Right lobe of liver (tissue), 6 donors: ENCODE measurements around the gene INSRR. TPM values are rescaled to one million over a fixed set of nuclear protein-coding genes. Genes with fewer than 3 reads are reported as not detected.

ENCODE experiments used
- ATAC-seq, 4 donors: fragments of 200-7000 bp; cut with Tn5 transposase; one replicate each; pipeline ENCODE4 v1.9.1; 2020; ENCODE audit warnings: mild to moderate bottlenecking in 4 of 4, moderate library complexity in 4 of 4
- DNase-seq, 3 donors: peaks; one replicate each; pipeline ENCODE4 v3.0.0-alpha.2; 2020
- H3K27ac ChIP-seq, 3 donors: fragments of 200-600 bp; one replicate each; pipeline ENCODE4 v1.8.0; 2022
- H3K27me3 ChIP-seq, 2 donors: fragments of 200-600 bp; one replicate each; pipeline ENCODE4 v1.8.0; 2022
- H3K36me3 ChIP-seq, 4 donors: fragments of 200-600 bp; sonication (generic) in 1 of 4; one replicate each; pipeline versions ENCODE4 v1.5.1 to v1.8.0; 2017 to 2022; ENCODE audit warnings: control low read depth in 1 of 4
- H3K4me1 ChIP-seq, 4 donors: fragments of 200-600 bp; sonication (generic) in 1 of 4; one replicate each; pipeline versions ENCODE4 v1.5.1 to v1.8.0; 2017 to 2022; ENCODE audit warnings: control low read depth in 1 of 4
- H3K4me3 ChIP-seq, 3 donors: fragments of 200-600 bp; one replicate each; pipeline ENCODE4 v1.8.0; 2022
- H3K9me3 ChIP-seq, 4 donors: fragments of 200-600 bp; sonication (generic) in 1 of 4; one replicate each; pipeline versions ENCODE4 v1.5.1 to v1.8.0; 2017 to 2022; ENCODE audit warnings: control low read depth in 1 of 4
- POLR2A ChIP-seq: fragments of 450-650 bp; IDR thresholded peaks from one replicate; pipeline ENCODE4 v1.6.1; 2017; ENCODE audit warnings: antibody characterized with exemption, mild to moderate bottlenecking
- WGBS: methylation state at CpG from one replicate; pipeline ENCODE4 v1.1.6; 2018; ENCODE audit warnings: low coverage, low lambda C conversion rate; ENCODE audit not compliant: insufficient coverage; ENCODE audit errors: missing lambda C conversion rate; 5-methylcytosine and 5-hydroxymethylcytosine counted together
- intact Hi-C, 2 donors: fragments of 100-400 bp; cut with DNase I; formaldehyde crosslinking; loops; one replicate each; pipeline versions ENCODE4 v1.11.2 to v1.14.1; 2022
- total RNA-seq, 6 experiments: library from RNA; depleted of rRNA in 2 of 6; stranded (reverse); fragments of >200 nt in 2 of 6; fragmentation: NEBNext Ultra II Directional in 3 of 6; extraction: Animal tissue kit (Norgen Biotek cat#: 25700) in 3 of 6; gene quantifications; one replicate each; pipeline versions ENCODE4 v1.1.0 to v1.2.4, GENCODE V29; 2016 to 2023
- TF ChIP-seq, protein P1 (sequence below), 4 donors: fragments of 200-600 bp in 3 of 4; fragments of 450-650 bp in 1 of 4; IDR thresholded peaks; one replicate each; pipeline versions ENCODE4 v1.5.1 to v1.8.0; 2016 to 2022; ENCODE audit warnings: antibody characterized with exemption in 4 of 4, mild to moderate bottlenecking in 2 of 4
- donor health status: DM: no; HTN: yes; CAD: no.
- donor health status: DM: no; HTN: no; CAD: no.
- donor health status: DM: no; HTN: no; CAD: no.
- donor health status: DM: no; HTN: yes; CAD: no.
- donor health status: DM: no; HTN: yes; CAD: no.

Gene INSRR
- total RNA-seq, 6 experiments from 2014 or later, result not detected

DNA sequence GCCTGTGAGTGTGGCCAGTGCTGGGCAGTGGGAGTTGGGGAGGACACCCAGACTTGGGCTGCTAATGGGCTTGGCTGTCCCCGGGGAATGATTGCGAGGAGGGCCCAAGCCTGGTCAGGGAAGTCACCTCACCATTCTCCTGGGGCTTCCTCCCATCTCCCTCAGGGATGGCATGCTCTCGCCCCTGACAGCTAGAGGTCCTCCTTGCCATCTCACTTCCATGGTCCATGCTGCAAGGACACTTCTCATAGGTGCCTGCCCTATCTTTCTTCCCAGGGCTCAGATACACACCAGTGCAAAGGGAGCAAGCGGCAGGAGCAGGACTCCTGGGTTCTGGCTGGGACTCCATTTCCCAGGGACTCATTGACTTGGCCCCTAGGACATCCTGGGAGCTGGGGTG is 5.9 kb upstream of the INSRR start:
- intact Hi-C loops, result no loop called here
- WGBS, result no CpG with 5 or more reads among the region's 4 CpGs

DNA sequence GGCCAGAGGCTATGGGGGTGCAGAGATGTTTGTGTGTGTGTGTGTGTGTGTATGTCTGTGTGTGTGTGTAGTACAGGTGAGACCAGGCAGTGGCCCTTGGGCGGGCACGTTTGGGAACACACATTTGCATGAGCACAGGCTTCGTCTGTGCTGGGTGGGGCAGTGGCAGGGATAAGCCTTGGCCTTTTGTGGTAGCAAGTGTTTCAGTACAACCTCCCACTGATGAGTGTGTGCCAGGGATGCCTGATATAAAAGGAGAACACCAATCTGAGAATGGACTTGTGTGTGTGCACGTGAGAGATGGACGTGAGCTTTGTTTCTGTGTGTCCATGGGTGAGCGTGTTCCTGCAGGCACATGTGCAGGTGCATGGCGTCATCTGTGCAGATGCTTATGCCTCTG is 4.7 kb upstream of the INSRR start:
- Histone ChIP-seq H3K27me3 (peaks cover 4 to 13% of the 10 kb centered on the region in 2 donors), H3K9me3 (no peaks in the 10 kb centered on the region), H3K4me1 (peaks cover 0 to 19% (median 0%) of the 10 kb centered on the region in 4 donors), H3K4me3 (no peak overlapping the region), H3K36me3 (no peaks in the 10 kb centered on the region), H3K27ac (no peak overlapping the region)
- 62% methylated on average over 3 of the region's 7 CpGs for WGBS
- intact Hi-C loops, result no loop called here
- no peak for DNase-seq
- TF ChIP-seq POLR2A, result no peak
- TF ChIP-seq, protein P1, sequence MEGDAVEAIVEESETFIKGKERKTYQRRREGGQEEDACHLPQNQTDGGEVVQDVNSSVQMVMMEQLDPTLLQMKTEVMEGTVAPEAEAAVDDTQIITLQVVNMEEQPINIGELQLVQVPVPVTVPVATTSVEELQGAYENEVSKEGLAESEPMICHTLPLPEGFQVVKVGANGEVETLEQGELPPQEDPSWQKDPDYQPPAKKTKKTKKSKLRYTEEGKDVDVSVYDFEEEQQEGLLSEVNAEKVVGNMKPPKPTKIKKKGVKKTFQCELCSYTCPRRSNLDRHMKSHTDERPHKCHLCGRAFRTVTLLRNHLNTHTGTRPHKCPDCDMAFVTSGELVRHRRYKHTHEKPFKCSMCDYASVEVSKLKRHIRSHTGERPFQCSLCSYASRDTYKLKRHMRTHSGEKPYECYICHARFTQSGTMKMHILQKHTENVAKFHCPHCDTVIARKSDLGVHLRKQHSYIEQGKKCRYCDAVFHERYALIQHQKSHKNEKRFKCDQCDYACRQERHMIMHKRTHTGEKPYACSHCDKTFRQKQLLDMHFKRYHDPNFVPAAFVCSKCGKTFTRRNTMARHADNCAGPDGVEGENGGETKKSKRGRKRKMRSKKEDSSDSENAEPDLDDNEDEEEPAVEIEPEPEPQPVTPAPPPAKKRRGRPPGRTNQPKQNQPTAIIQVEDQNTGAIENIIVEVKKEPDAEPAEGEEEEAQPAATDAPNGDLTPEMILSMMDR (IDR thresholded peaks at IDR 0.05), result no peak
- ATAC-seq, result no peak

More for the DNA sequence above, 5.9 kb upstream of the INSRR start:
- no peak for DNase-seq
- ATAC-seq, result no peak
- H3K27ac ChIP-seq, result no peak overlapping the region
- peaks cover 0 to 13% (median 0%) of the 10 kb centered on the region in 4 donors for H3K4me1 ChIP-seq
- H3K27me3 ChIP-seq, result peaks cover 4 to 6% of the 10 kb centered on the region in 2 donors
- no peaks in the 10 kb centered on the region for H3K9me3 ChIP-seq
- H3K4me3 ChIP-seq, result no peak overlapping the region
- H3K36me3 ChIP-seq, result no peaks in the 10 kb centered on the region
- TF ChIP-seq, protein P1 (IDR thresholded peaks at IDR 0.05), result no peak
- TF ChIP-seq POLR2A, result no peak

DNA sequence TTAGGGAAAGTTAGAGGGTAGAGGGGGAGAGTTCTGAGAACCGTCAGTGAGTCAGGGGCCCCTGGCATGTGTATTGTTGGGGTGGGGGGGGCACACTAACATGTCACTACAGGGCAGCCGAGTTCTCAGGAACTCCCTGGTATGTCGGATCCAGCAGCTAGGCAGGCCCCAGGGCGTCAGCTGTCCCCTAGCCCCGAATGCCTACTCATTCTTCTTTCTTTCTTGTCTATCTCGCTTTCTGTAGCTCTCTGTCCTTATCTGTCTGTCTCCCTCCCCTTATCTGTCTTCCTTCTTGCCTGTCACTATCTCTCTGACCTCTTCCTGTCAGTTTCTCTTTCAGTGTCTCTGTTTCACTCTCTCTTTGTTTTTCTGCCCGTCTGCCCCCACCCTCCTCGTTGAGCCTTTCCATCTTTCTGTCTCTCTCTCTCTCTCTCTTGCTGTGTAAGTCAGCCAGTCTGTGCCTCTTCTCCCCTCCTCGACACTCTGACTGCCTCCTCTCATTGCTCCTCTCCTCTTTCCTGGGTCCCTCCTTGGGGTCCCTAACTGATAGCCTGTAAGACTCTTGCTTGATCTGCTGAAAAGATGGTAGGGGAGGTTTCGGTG is 4.2 kb upstream of the INSRR start:
- Histone ChIP-seq H3K4me3 (no peak overlapping the region), H3K9me3 (no peaks in the 10 kb centered on the region), H3K4me1 (peaks cover 0 to 21% (median 0%) of the 10 kb centered on the region in 4 donors), H3K36me3 (no peaks in the 10 kb centered on the region), H3K27ac (no peak overlapping the region), H3K27me3 (peaks cover 4 to 13% of the 10 kb centered on the region in 2 donors)
- TF ChIP-seq POLR2A, result no peak
- TF ChIP-seq, protein P1 (IDR thresholded peaks at IDR 0.05), result no peak
- ATAC-seq (no peak), DNase-seq (no peak)
- WGBS, result 45% methylated on average over 10 of the region's 10 CpGs
- intact Hi-C loops, result no loop called here

DNA sequence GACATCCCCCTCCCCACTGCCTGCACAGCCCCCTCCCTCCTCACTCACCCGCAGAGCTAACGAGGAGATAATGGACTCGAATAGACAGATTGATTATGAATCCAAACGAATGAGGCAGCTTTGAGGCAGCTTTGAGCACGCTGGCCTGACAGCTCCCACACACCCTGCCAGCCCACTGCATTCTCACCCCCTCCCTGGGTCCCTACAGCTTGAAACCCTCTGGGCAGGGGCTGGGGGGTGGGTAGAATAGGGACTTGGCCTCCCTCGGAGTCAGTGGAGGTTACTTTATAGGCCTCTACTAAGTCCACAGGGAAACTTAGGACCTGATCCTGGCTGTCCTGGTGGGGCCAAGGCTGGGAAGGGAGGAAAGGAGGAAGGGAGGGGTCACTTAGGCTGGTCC is 3.7 kb upstream of the INSRR start:
- Histone ChIP-seq H3K4me1 (peaks cover 0 to 21% (median 0%) of the 10 kb centered on the region in 4 donors), H3K36me3 (no peaks in the 10 kb centered on the region), H3K4me3 (no peak overlapping the region), H3K27ac (no peak overlapping the region), H3K27me3 (peaks cover 4 to 13% of the 10 kb centered on the region in 2 donors), H3K9me3 (no peaks in the 10 kb centered on the region)
- 80% methylated on average over 3 of the region's 6 CpGs for WGBS
- DNase-seq (no peak), ATAC-seq (no peak)
- intact Hi-C loops, result no loop called here
- TF ChIP-seq POLR2A, result no peak
- TF ChIP-seq, protein P1 (IDR thresholded peaks at IDR 0.05), result no peak
